Activated naive CD8-positive, alpha-beta T cell (primary cell): ENCODE measurements around the gene GPR108.

Source experiments
- H3K27ac Mint-ChIP-seq: one replicate; pipeline ENCODE4 v1.8.0; 2021; ENCODE audit warnings: mixed read lengths
- H3K27me3 Mint-ChIP-seq: one replicate; pipeline ENCODE4 v1.8.0; 2021; ENCODE audit warnings: mixed read lengths
- H3K36me3 Mint-ChIP-seq: one replicate; pipeline ENCODE4 v1.8.0; 2021; ENCODE audit warnings: mixed read lengths
- H3K4me1 Mint-ChIP-seq: one replicate; pipeline ENCODE4 v1.8.0; 2021; ENCODE audit warnings: low read depth, mixed read lengths
- H3K4me3 Mint-ChIP-seq: one replicate; pipeline ENCODE4 v1.8.0; 2021; ENCODE audit warnings: mild to moderate bottlenecking, mixed read lengths
- H3K9me3 Mint-ChIP-seq: one replicate; pipeline ENCODE4 v1.8.0; 2021; ENCODE audit warnings: low read depth, mixed read lengths

Gene GPR108

DNA sequence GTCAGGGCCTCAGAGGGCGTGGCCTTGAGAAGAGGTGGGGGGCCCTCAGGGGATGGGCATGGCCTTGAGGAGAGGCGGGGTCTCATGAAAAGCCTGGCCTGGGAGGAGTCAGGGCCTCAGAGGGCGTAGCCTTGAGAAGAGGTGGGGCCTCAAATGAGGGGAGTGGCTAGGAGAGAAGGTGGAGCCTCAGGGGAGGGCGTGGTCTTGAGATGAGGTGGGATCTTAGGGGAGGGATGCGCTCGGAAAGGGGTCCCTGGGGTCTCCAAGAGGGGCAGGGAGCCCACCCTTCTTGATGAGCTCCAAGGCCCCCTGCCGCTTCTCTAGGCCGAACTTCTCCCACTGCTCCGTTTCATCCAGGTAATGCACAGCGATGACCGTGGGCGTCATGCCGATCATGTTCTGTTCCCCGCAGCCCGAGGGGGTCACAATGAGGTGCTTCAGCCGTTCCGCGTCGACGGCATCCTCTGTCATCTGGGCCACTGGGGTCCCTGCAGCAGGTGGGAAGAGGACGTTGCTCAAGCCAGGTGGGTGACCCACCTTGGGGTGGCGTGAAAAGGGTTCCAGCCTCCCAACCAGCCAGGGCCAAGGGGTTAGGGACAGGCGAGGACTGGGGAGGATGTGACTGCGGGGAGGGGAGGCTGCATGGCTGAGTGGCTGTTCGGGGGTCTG lies 43.1 kb downstream of the GPR108 start:
- no peaks in the 10 kb centered on the region for H3K4me1 Mint-ChIP-seq
- H3K4me3 Mint-ChIP-seq = no peak overlapping the region
- H3K9me3 Mint-ChIP-seq = no peaks in the 10 kb centered on the region
- no peaks in the 10 kb centered on the region for H3K27me3 Mint-ChIP-seq
- no peak overlapping the region for H3K27ac Mint-ChIP-seq
- H3K36me3 Mint-ChIP-seq = no peaks in the 10 kb centered on the region

DNA sequence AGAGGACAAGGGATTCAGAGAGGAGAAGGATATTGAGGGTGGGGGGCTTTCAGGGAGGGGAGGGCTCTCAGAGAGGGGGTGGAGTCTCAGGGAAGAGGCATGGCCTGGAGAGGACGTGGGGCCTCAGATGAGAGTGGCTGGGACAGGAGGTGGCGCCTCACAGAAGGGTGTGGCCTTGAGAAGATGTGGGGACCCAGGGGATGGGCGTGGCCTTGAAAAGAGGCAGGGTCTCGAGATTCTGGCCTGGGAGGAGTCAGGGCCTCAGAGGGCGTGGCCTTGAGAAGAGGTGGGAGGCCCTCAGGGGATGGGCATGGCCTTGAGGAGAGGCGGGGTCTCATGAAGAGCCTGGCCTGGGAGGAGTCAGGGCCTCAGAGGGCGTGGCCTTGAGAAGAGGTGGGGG lies 43.7 kb downstream of the GPR108 start:
- Mint-ChIP-seq H3K36me3 (peaks cover 1% of the 10 kb centered on the region), H3K9me3 (no peaks in the 10 kb centered on the region), H3K4me1 (peaks cover 1% of the 10 kb centered on the region), H3K27me3 (no peaks in the 10 kb centered on the region), H3K4me3 (no peak overlapping the region), H3K27ac (no peak overlapping the region)

DNA sequence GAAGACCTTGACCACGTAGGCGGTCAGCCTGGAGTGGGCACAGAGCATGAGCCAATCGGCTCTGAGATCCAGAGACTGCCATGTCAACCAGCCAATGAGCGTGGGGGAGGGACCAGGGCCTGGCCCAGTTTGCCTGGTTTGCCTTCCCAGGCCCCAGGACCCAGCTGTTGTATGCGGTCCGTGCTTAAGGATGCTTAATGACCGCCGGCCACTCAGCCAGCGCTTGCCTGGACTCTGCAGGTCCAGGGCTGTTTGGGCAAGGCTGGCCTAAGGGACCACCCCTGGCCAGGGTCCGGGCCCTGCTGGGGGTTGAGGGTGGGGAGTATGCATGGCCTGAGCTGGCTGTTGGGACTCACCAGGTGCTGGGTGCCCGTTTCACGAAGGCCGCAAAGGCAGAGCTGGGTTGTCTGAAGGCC lies 44.3 kb downstream of the GPR108 start:
- Mint-ChIP-seq H3K27me3 (no peaks in the 10 kb centered on the region), H3K4me1 (peaks cover 2% of the 10 kb centered on the region), H3K36me3 (peaks cover 2% of the 10 kb centered on the region), H3K9me3 (no peaks in the 10 kb centered on the region), H3K4me3 (no peak overlapping the region), H3K27ac (no peak overlapping the region)

DNA sequence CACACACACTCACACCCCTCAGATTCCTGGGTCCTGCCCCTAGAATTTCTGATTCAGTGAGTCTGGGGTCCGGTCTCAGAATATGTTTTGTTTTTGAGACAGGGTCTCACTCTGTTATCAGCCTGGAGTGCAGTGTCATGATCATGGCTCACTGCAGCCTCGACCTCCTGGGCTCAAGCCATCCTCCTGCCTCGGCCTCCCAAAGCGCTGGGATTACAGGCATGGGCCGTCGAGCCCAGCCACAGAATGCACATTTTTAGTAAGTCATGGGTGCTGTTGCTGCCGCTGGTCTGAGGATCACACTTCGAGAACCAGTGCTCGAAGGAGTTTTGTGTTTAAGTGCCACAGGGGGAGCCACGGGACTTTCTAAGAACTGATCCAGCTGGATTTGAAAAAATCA lies 45.4 kb downstream of the GPR108 start:
- Mint-ChIP-seq H3K4me3 (no peak overlapping the region), H3K4me1 (peaks cover 7% of the 10 kb centered on the region), H3K27me3 (no peaks in the 10 kb centered on the region), H3K27ac (no peak overlapping the region), H3K36me3 (peaks cover 2% of the 10 kb centered on the region), H3K9me3 (no peaks in the 10 kb centered on the region)

DNA sequence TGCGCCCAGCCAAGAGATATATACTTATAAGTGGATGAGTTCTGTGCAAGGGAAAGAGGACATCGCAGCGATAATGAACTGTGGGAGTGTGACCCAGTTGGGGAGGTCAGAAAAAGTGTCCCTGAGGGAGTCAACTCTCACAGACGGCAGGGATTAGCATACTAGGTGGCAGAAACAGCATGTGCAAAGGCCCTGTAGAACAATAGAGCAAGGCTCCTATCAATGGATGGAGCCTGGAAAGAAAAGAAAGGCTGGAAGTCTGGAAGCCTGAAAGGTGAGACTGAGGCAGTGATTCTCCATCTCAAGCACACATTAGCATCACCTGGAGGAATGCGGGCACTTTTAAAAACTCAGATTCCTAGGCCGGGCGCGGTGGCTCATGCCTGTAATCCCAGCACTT lies 46.0 kb downstream of the GPR108 start:
- Mint-ChIP-seq H3K4me3 (no peak overlapping the region), H3K27me3 (no peaks in the 10 kb centered on the region), H3K36me3 (peaks cover 2% of the 10 kb centered on the region), H3K27ac (no peak overlapping the region), H3K4me1 (peaks cover 7% of the 10 kb centered on the region), H3K9me3 (no peaks in the 10 kb centered on the region)

DNA sequence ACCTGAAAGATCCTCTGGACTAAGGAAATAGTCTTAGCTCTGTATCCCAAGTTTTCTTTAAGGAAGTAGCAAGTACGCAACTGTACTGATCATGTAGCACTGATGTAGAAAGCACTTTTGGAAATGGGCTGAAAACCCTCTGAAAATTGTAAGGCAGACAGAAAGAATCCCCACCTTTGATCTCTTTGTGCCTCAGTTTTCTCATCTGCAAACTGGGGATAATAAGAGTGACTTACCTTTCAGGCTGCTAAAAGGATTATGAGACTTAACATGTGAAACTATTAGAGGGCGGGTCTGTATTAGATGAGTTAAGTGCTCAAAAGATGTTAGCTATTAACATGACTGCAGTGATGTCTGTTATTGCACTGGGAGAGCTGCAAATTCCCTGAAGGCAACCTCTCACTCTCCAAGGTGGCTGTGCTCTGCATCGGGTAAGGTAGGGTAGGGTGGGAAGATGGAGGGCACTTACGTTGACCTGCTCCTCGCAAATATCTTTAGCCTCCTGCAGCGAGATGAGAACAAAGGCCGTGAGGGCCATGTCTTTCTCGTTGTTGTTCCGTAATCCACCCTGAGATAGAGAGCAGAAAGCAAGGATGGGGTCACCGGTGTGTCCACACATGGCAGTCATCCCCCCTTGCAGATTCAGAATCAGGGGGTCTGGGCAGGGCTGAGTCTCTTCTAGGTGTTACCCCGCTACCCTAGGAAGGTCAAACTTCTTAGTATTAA lies 47.1 kb downstream of the GPR108 start:
- Mint-ChIP-seq H3K4me1 (peaks cover 7% of the 10 kb centered on the region), H3K27ac (no peak overlapping the region), H3K9me3 (no peaks in the 10 kb centered on the region), H3K4me3 (no peak overlapping the region), H3K36me3 (peaks cover 2% of the 10 kb centered on the region), H3K27me3 (no peaks in the 10 kb centered on the region)

DNA sequence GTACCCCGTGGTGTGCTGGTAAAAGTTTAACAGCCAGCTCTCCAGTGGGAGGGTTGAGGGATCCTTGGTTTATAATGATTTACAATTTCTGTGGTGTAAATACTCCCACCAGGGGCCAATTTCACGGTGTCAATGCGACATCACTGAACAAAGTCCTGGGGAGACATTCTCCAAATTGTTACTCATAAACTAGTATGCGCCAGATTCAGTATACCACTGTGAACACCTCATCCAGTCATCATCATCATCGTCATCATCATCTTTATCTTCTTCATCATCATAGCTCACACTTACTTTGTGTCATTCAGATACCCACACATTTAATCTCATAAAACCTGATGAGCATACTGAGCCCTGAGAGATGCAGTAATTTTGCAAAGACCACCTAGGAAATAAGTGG lies 50.3 kb downstream of the GPR108 start:
- no peak overlapping the region for H3K27ac Mint-ChIP-seq
- H3K9me3 Mint-ChIP-seq = no peaks in the 10 kb centered on the region
- H3K36me3 Mint-ChIP-seq = peaks cover 2% of the 10 kb centered on the region
- H3K4me3 Mint-ChIP-seq = no peak overlapping the region
- H3K27me3 Mint-ChIP-seq = no peaks in the 10 kb centered on the region
- H3K4me1 Mint-ChIP-seq = peaks cover 10% of the 10 kb centered on the region

DNA sequence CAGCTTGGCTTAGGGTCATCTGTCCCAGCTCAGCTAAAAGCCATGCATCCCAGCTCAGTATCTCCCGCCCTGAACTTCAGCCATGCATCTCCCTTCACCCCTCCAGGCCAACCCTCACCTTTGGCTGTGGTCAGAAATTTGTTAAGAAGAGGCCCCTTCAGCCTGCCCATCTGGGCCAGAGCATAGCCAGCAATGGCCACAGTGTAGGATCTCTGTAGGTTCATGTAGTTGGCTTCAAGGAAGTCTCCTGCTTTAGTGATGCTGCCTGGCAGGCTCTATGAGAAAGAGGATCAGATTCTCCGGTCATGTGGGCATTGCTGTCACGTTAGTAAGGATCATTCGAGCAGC lies 50.8 kb downstream of the GPR108 start:
- Mint-ChIP-seq H3K4me3 (no peak overlapping the region), H3K4me1 (peaks cover 10% of the 10 kb centered on the region), H3K27me3 (no peaks in the 10 kb centered on the region), H3K9me3 (no peaks in the 10 kb centered on the region), H3K27ac (peak overlapping the region; percentile 10), H3K36me3 (peaks cover 2% of the 10 kb centered on the region)

DNA sequence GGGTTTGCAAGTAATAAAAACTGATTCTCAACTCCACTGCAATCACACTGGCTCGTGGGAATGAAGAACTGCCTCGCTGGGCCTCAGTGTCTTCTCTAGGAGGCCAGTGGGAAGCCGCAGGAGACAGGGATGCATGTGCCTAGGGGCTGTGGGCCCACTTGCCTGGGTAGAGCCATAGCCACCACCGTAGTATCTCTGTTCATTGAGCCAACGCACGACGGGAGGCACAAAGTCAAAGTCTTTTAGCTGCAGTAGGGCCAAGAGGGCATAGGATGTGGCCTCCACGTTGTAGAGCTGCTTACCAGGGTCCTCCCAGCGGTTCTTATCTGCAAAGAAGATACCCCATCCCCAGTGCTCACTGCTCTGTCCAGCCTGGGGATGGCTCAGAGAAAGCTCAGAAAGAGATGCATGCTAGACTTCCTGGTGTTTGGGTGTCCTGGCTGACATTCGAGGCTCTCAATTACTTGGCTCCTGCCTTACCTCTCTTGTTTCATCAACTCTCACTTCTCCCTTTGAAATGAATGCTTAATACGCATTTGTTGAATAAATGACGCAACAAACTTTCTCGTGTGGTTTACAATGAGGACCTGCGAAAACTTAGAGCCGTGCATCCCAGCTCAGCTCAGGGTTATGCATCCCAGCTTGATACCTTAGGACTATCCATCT lies 51.3 kb downstream of the GPR108 start:
- H3K36me3 Mint-ChIP-seq = peaks cover 2% of the 10 kb centered on the region
- no peaks in the 10 kb centered on the region for H3K27me3 Mint-ChIP-seq
- peaks cover 10% of the 10 kb centered on the region for H3K4me1 Mint-ChIP-seq
- no peaks in the 10 kb centered on the region for H3K9me3 Mint-ChIP-seq
- H3K27ac Mint-ChIP-seq = peak overlapping the region; percentile 10
- H3K4me3 Mint-ChIP-seq = no peak overlapping the region

DNA sequence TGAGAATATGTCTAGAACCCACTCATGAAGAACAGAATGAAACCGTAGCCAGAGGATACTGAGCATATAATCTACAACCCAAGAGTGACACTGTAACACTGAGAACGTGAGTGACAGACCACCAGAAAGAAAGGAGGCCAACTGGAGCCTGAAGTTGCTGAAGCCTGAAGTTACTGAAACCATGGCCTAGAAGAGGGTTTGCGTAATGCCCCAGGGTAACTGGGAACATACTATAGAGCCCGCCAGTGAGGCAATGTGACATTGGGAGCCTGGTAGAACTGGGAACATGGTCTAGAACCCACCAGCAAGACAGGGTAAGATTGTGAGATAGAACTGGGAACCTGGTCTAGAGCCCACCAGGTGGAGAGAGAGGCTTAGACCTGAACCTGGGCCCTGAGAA lies 51.9 kb downstream of the GPR108 start:
- no peak overlapping the region for H3K27ac Mint-ChIP-seq
- no peaks in the 10 kb centered on the region for H3K9me3 Mint-ChIP-seq
- H3K36me3 Mint-ChIP-seq = peaks cover 2% of the 10 kb centered on the region
- no peaks in the 10 kb centered on the region for H3K27me3 Mint-ChIP-seq
- no peak overlapping the region for H3K4me3 Mint-ChIP-seq
- H3K4me1 Mint-ChIP-seq = peaks cover 12% of the 10 kb centered on the region

DNA sequence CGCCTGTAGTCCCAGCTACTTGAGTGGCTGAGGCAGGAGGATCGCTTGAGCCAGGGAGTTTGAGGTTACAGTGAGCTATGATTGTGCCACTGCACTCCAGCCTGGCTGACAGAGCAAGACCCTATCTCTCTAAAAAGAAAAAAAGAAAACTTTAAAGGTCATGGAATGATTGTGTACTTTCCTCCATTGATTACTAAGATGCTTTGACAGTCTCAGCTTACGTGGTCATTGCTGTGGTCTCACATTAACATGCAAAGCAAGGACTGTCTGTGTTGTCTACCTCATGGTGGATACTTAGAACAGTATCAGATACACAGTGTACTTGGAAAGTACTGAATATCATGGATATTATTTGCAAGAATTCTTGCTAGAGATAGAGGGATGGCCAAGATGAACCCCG lies 53.4 kb downstream of the GPR108 start:
- Mint-ChIP-seq H3K9me3 (no peaks in the 10 kb centered on the region), H3K4me1 (peaks cover 21% of the 10 kb centered on the region), H3K27me3 (no peaks in the 10 kb centered on the region), H3K36me3 (peaks cover 2% of the 10 kb centered on the region), H3K4me3 (no peak overlapping the region), H3K27ac (no peak overlapping the region)

DNA sequence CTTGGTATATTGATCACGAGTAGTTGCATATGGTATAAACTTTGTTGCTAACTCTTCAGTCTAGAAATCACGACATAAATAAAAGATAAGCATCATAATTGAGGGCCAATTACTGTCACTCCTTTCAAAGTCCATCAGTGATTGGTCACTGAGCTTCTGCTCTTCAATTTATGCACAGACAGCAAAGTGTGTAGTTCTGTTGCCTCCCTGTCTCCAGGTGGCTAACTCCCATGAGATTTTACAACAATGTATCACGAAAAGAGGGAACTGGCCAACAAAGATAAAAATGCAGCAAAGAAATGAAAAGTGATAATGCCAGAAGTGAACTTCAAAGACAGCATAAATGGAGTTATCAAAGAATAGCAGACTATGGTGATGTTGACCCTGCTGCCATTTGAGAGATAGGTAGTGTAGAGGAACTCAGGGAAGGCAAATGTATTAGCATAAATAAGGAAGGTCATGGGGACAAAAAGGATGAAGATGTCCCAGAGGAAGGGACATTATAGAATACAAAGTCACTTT lies 54.7 kb downstream of the GPR108 start:
- H3K36me3 Mint-ChIP-seq = no peaks in the 10 kb centered on the region
- no peak overlapping the region for H3K4me3 Mint-ChIP-seq
- H3K27me3 Mint-ChIP-seq = no peaks in the 10 kb centered on the region
- no peak overlapping the region for H3K27ac Mint-ChIP-seq
- no peaks in the 10 kb centered on the region for H3K9me3 Mint-ChIP-seq
- H3K4me1 Mint-ChIP-seq = peaks cover 32% of the 10 kb centered on the region

DNA sequence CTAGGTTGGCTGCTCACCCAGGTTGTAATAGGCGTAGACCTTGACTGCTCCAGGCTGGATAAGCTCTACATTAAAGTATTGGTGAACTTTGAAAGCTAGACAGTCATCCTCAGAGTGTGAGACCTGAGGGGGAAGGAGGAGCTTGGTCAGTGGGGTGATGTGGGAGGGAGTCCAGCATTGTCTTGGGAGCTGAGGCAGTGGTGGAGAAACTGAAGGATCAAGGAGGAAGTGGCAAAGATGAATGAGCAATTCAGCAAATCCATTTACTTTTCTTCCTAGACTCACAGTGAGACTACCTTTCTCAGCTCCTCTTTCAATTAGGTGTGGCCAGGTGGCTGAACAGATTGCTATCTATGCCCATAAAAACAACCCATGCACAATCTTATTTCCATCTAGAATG lies 57.2 kb downstream of the GPR108 start:
- H3K27ac Mint-ChIP-seq = peak overlapping the region; percentile 90
- H3K4me3 Mint-ChIP-seq = no peak overlapping the region
- H3K4me1 Mint-ChIP-seq = peaks cover 44% of the 10 kb centered on the region
- H3K27me3 Mint-ChIP-seq = no peaks in the 10 kb centered on the region
- H3K36me3 Mint-ChIP-seq = no peaks in the 10 kb centered on the region
- H3K9me3 Mint-ChIP-seq = no peaks in the 10 kb centered on the region
